HL-60 (cell line): ENCODE results near the gene NUP205.

Source experiments
- DNase-seq, 2 experiments: peaks; one replicate each; pipeline ENCODE4 v3.0.0-alpha.2; 2010 to 2020; ENCODE audit warnings: low read depth in 1 of 2, low spot score in 1 of 2
- H3K27ac ChIP-seq: fragments of 250-450 bp; sonication (Bioruptor Pico); replicated peaks from 2 replicates; pipeline ENCODE4 v1.5.1; 2020; ENCODE audit warnings: mild to moderate bottlenecking, moderate library complexity
- H3K27me3 ChIP-seq: fragments of 250-450 bp; sonication (Bioruptor Pico); 2 replicates; pipeline ENCODE4 v1.5.1; 2021; ENCODE audit warnings: mild to moderate bottlenecking, moderate library complexity; ENCODE audit not compliant: insufficient read depth, poor library complexity, severe bottlenecking
- H3K4me3 ChIP-seq: replicated peaks from 2 replicates; pipeline ENCODE4 v1.5.1; 2011; ENCODE audit warnings: mild to moderate bottlenecking, control low read depth, low read length; ENCODE audit not compliant: insufficient read depth
- CTCF ChIP-seq: IDR thresholded peaks from one replicate; pipeline ENCODE4 v1.5.1; 2011; ENCODE audit warnings: low read length, control low read depth, inconsistent platforms; ENCODE audit not compliant: insufficient read depth
- GABPA ChIP-seq: IDR thresholded peaks from 2 replicates; pipeline ENCODE4 v1.6.1; 2012; ENCODE audit warnings: low read depth
- POLR2AphosphoS5 ChIP-seq: IDR thresholded peaks from 2 replicates; pipeline ENCODE4 v1.6.1; 2012; ENCODE audit warnings: low read depth
- SPI1 ChIP-seq: IDR thresholded peaks from 2 replicates; pipeline ENCODE4 v1.6.1; 2012; ENCODE audit warnings: low read depth, mild to moderate bottlenecking, borderline replicate concordance
- TF ChIP-seq, protein P1 (sequence below): IDR thresholded peaks from 2 replicates; pipeline ENCODE4 v1.6.1; 2012; ENCODE audit warnings: low read depth; ENCODE audit not compliant: insufficient replicate concordance

The NUP205 gene

GRCh38 chr7:135684699-135685098, 127.0 kb downstream of the NUP205 start:
- Histone ChIP-seq H3K27me3 (no peaks in the 10 kb centered on the region), H3K27ac (no peak overlapping the region), H3K4me3 (no peak overlapping the region)
- no peak for TF ChIP-seq GABPA
- TF ChIP-seq, protein P1, sequence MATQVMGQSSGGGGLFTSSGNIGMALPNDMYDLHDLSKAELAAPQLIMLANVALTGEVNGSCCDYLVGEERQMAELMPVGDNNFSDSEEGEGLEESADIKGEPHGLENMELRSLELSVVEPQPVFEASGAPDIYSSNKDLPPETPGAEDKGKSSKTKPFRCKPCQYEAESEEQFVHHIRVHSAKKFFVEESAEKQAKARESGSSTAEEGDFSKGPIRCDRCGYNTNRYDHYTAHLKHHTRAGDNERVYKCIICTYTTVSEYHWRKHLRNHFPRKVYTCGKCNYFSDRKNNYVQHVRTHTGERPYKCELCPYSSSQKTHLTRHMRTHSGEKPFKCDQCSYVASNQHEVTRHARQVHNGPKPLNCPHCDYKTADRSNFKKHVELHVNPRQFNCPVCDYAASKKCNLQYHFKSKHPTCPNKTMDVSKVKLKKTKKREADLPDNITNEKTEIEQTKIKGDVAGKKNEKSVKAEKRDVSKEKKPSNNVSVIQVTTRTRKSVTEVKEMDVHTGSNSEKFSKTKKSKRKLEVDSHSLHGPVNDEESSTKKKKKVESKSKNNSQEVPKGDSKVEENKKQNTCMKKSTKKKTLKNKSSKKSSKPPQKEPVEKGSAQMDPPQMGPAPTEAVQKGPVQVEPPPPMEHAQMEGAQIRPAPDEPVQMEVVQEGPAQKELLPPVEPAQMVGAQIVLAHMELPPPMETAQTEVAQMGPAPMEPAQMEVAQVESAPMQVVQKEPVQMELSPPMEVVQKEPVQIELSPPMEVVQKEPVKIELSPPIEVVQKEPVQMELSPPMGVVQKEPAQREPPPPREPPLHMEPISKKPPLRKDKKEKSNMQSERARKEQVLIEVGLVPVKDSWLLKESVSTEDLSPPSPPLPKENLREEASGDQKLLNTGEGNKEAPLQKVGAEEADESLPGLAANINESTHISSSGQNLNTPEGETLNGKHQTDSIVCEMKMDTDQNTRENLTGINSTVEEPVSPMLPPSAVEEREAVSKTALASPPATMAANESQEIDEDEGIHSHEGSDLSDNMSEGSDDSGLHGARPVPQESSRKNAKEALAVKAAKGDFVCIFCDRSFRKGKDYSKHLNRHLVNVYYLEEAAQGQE = no peak
- TF ChIP-seq POLR2AphosphoS5 = no peak
- no peak for TF ChIP-seq SPI1
- no peak for DNase-seq

GRCh38 chr7:135685306-135686084, 127.8 kb downstream of the NUP205 start:
- TF ChIP-seq, protein P1 = no peak
- TF ChIP-seq SPI1 = no peak
- TF ChIP-seq GABPA = no peak
- no peak for TF ChIP-seq CTCF
- no peak for TF ChIP-seq POLR2AphosphoS5
- Histone ChIP-seq H3K4me3 (no peak overlapping the region), H3K27me3 (no peaks in the 10 kb centered on the region), H3K27ac (no peak overlapping the region)
- DNase-seq = no peak

GRCh38 chr7:135687466-135687865, 129.7 kb downstream of the NUP205 start:
- H3K4me3 ChIP-seq = no peak overlapping the region
- no peaks in the 10 kb centered on the region for H3K27me3 ChIP-seq
- H3K27ac ChIP-seq = no peak overlapping the region
- DNase-seq = no peak
- no peak for TF ChIP-seq CTCF
- TF ChIP-seq, protein P1 = no peak
- TF ChIP-seq GABPA = no peak
- no peak for TF ChIP-seq SPI1
- TF ChIP-seq POLR2AphosphoS5 = no peak
